MCF 10A (cell line): ENCODE measurements around the gene CYTH3. TPM values are rescaled to one million over a fixed set of nuclear protein-coding genes. Genes with fewer than 3 reads are reported as not detected.
A peak's percentile ranks its signal among the peaks of the same experiment; 100 is the strongest.

Source experiments
- BruUV-seq: library from RNA; stranded (reverse); fragments of 400-500 nt; replicated peaks from 2 replicates; lab custom pipeline; 2021; lab: Mats Ljungman, UMichigan
- CTCF ChIA-PET: fragments of 300-600 bp; sonication (Branson Sonifier 250); formaldehyde crosslinking; extraction: SDS; loops from one replicate; lab custom pipeline; 2021; ENCODE audit warnings: antibody characterized with exemption, inconsistent platforms; lab: Yijun Ruan, JAX
- POLR2A ChIA-PET: fragments of 300-600, 350-650 bp; sonication (Branson Sonifier 250); formaldehyde crosslinking; extraction: SDS; loops from one replicate; lab custom pipeline; 2020; ENCODE audit warnings: antibody characterized with exemption, inconsistent platforms; lab: Yijun Ruan, JAX
- DNase-seq: peaks from one replicate; pipeline ENCODE4 v3.0.0-alpha.2; 2018; ENCODE audit not compliant: unreplicated experiment
- H3K27ac Mint-ChIP-seq: one replicate; pipeline ENCODE4 v1.8.0; 2022; ENCODE audit warnings: mild to moderate bottlenecking, low read depth, mixed read lengths; ENCODE audit not compliant: unreplicated experiment
- H3K27me3 Mint-ChIP-seq: one replicate; pipeline ENCODE4 v1.8.0; 2022; ENCODE audit warnings: mixed read lengths; ENCODE audit not compliant: insufficient read depth, unreplicated experiment
- H3K36me3 Mint-ChIP-seq: one replicate; pipeline ENCODE4 v1.8.0; 2022; ENCODE audit warnings: mild to moderate bottlenecking, moderate library complexity, mixed read lengths; ENCODE audit not compliant: insufficient read depth, unreplicated experiment
- H3K4me1 Mint-ChIP-seq: one replicate; pipeline ENCODE4 v1.8.0; 2022; ENCODE audit warnings: mixed read lengths; ENCODE audit not compliant: insufficient read depth, unreplicated experiment
- H3K4me3 Mint-ChIP-seq: one replicate; pipeline ENCODE4 v1.8.0; 2022; ENCODE audit warnings: mild to moderate bottlenecking, moderate library complexity, mixed read lengths; ENCODE audit not compliant: unreplicated experiment
- H3K9me3 Mint-ChIP-seq: one replicate; pipeline ENCODE4 v1.8.0; 2022; ENCODE audit warnings: mixed read lengths; ENCODE audit not compliant: unreplicated experiment
- intact Hi-C: fragments of 100-400 bp; cut with micrococcal nuclease; formaldehyde crosslinking; loops from 2 replicates; pipeline ENCODE4 v1.14.1; 2022
- total RNA-seq: library from RNA; stranded (reverse); gene quantifications from 2 replicates; pipeline ENCODE4 v1.2.3, GENCODE V29; 2022
- TF ChIP-seq, protein P1 (sequence below): fragments of 200-600 bp; IDR thresholded peaks from one replicate; pipeline ENCODE4 v1.8.0; 2022; ENCODE audit warnings: antibody characterized with exemption, mild to moderate bottlenecking; ENCODE audit not compliant: unreplicated experiment

CYTH3 gene
- total RNA-seq, 1 experiment from 2014 or later: 23.5 TPM

DNA sequence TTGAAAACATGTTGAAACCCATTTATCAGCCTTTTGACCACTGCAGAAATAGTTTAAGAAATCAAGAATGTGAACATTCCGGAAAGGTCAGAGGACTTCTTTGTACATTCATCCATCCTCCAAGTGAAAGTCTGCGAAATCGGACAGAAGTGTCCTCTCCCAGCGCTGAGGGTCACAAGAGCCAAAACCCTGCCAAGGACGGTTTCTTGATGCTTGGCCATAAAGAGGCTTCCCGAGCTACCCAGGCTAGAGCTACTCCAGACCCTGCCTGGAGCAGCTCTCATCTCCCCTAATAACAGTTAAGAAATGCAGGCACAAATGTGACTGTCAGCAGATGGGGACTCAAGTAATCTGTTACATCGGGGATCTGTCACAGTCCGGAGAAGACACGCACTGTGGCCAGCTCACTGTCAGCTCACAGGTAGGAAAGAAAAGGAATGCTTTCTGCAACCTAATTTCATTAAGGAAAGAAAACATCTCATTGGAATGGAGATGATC, 4.5 kb upstream of the CYTH3 start:
- no peaks in the 10 kb centered on the region for H3K36me3 Mint-ChIP-seq
- no peak for DNase-seq
- no peaks in the 10 kb centered on the region for H3K4me1 Mint-ChIP-seq
- no peak overlapping the region for H3K4me3 Mint-ChIP-seq
- TF ChIP-seq, protein P1, sequence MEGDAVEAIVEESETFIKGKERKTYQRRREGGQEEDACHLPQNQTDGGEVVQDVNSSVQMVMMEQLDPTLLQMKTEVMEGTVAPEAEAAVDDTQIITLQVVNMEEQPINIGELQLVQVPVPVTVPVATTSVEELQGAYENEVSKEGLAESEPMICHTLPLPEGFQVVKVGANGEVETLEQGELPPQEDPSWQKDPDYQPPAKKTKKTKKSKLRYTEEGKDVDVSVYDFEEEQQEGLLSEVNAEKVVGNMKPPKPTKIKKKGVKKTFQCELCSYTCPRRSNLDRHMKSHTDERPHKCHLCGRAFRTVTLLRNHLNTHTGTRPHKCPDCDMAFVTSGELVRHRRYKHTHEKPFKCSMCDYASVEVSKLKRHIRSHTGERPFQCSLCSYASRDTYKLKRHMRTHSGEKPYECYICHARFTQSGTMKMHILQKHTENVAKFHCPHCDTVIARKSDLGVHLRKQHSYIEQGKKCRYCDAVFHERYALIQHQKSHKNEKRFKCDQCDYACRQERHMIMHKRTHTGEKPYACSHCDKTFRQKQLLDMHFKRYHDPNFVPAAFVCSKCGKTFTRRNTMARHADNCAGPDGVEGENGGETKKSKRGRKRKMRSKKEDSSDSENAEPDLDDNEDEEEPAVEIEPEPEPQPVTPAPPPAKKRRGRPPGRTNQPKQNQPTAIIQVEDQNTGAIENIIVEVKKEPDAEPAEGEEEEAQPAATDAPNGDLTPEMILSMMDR: no peak
- POLR2A ChIA-PET: no interaction called here
- CTCF ChIA-PET: no interaction called here
- intact Hi-C loops: no loop called here
- H3K27me3 Mint-ChIP-seq: no peaks in the 10 kb centered on the region
- BruUV-seq: no TSS peak
- H3K27ac Mint-ChIP-seq: no peak overlapping the region
- H3K9me3 Mint-ChIP-seq: no peaks in the 10 kb centered on the region

DNA sequence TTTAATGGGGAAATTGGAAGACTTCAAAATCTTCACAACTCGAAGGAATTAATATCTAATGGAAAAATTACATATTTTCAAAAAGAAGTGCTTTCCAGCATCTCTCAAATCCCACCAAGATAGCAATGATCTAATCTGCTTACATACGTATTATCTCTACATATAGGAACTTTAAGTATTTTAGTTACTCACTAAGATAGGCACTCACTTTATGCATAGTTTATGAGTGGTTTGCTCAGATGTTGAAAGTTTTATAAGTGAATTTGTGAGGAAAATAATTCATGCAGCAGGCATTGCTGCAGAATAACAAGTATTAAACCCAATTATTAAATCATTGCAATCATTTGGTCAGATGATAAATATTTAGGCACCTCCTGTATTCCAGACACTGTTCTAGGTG, 2.3 kb upstream of the CYTH3 start:
- Mint-ChIP-seq H3K4me3 (no peak overlapping the region), H3K27me3 (no peaks in the 10 kb centered on the region), H3K4me1 (peaks cover 18% of the 10 kb centered on the region), H3K9me3 (no peaks in the 10 kb centered on the region), H3K36me3 (no peaks in the 10 kb centered on the region), H3K27ac (no peak overlapping the region)
- intact Hi-C loops: loop anchor here (5.0 kb wide), 1 partner anchor 97 kb away; no protein-coding TSS in a partner anchor
- no peak for DNase-seq
- TF ChIP-seq, protein P1: no peak
- BruUV-seq: no TSS peak
- POLR2A ChIA-PET: interaction anchor here (1.9 kb wide), 1 partner anchor 8 kb away, joined by 11 read pairs; no protein-coding TSS in a partner anchor
- CTCF ChIA-PET: interaction anchor here (0.6 kb wide), 1 partner anchor 181 kb away, joined by 4 read pairs; no protein-coding TSS in a partner anchor

DNA sequence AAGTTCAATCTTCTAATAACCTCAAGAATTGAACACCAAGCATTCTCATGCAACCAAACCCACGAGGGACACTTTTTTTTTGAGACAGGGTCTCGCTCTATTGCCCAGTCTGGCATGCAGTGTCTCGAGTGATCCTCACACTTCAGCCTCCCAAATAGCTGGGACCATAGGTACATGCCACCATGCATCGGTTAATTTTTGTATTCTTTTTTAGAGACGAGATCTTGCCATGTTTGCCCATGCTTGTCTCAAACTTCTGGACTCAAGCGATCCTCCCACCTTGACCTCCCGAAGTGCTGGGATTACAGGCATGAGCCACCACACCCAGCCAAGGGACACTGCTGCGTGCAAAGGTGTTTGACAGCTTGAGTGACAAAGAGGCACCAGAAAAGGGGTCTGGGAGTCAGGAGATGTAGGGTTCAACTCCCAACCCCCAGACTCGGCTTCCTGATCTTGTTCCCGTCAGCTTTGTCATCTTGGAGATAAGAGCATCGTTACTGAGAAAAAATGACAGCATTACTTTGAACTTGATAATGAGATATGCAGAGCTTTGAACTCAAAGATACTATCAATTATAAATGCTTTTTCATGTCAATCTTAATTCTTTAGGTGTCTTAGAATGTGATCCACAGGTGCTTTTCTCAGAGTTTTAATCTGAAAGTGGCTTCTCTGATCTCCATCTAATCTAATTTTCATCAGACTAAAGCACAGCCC, 1.6 kb upstream of the CYTH3 start:
- no peaks in the 10 kb centered on the region for H3K27me3 Mint-ChIP-seq
- ChIA-PET CTCF (interaction anchor here (0.6 to 1.3 kb wide), 2 partner anchors 12 to 167 kb away, joined by 3 to 4 read pairs; no protein-coding TSS in a partner anchor), POLR2A (interaction anchor here (1.9 kb wide), 1 partner anchor 9 kb away, joined by 11 read pairs; no protein-coding TSS in a partner anchor)
- no peak overlapping the region for H3K27ac Mint-ChIP-seq
- intact Hi-C loops: loop anchor here (5.0 kb wide), 1 partner anchor 97 kb away; no protein-coding TSS in a partner anchor
- peak overlapping the region; percentile 83 for H3K4me3 Mint-ChIP-seq
- H3K4me1 Mint-ChIP-seq: peaks cover 24% of the 10 kb centered on the region
- TF ChIP-seq, protein P1: no peak
- no TSS peak for BruUV-seq
- DNase-seq: no peak
- no peaks in the 10 kb centered on the region for H3K9me3 Mint-ChIP-seq
- no peaks in the 10 kb centered on the region for H3K36me3 Mint-ChIP-seq

DNA sequence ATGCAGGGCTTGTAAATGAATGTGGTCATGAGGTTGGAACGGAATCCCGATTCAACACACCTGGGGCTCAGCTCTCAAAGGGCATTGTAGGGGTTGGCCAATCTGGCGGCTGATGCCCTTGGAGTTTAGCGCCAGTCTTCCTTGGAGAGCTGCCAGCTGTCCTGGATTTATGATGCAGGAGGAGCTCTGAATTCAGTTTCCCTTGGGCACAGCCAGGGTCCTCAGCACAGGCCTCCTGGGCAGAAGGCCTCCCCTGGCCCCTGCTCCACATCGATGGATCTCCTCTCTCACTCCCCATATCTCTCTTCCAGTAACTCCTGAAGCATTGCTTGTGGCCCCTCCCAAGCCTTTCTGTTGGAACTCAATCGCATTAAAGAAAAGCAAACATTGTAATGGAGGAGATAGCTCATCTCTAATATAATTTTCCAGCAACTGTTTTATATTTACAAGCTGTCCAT, 985 bp upstream of the CYTH3 start:
- Mint-ChIP-seq H3K4me3 (peak overlapping the region; percentile 83), H3K36me3 (no peaks in the 10 kb centered on the region), H3K4me1 (peaks cover 24% of the 10 kb centered on the region), H3K9me3 (no peaks in the 10 kb centered on the region), H3K27me3 (no peaks in the 10 kb centered on the region), H3K27ac (no peak overlapping the region)
- intact Hi-C loops: loop anchor here (5.0 kb wide), 1 partner anchor 96 kb away; no protein-coding TSS in a partner anchor
- POLR2A ChIA-PET: interaction anchor here (1.9 kb wide), 1 partner anchor 10 kb away, joined by 11 read pairs; no protein-coding TSS in a partner anchor
- CTCF ChIA-PET: interaction anchor here (0.6 to 1.3 kb wide), 4 partner anchors 12 to 167 kb away, joined by 3 to 4 read pairs (median 4); no protein-coding TSS in a partner anchor
- no peak for DNase-seq
- BruUV-seq: no TSS peak
- TF ChIP-seq, protein P1: no peak
